HepG2 (cell line): ENCODE data around the gene NEAT1. TPM values are rescaled to one million over a fixed set of nuclear protein-coding genes. Genes with fewer than 3 reads are reported as not detected.

Experiments used
- CREB1 ChIP-seq, 2 experiments: fragments of 450-650 bp in 1 of 2; IDR thresholded peaks; 2 replicates each; pipeline ENCODE4 v1.6.1; 2016 to 2017; ENCODE audit warnings: control low read depth in 1 of 2, mild to moderate bottlenecking in 1 of 2, missing compliant biosample characterization in 1 of 2, missing genetic modification characterization in 1 of 2
- FOXP4 ChIP-seq: sonication (generic); formaldehyde crosslinking; IDR thresholded peaks from 2 replicates; pipeline ENCODE4 v1.4.0; 2020; ENCODE audit warnings: missing genetic modification reagents
- IKZF1 ChIP-seq: fragments of 450-650 bp; IDR thresholded peaks from 2 replicates; pipeline ENCODE4 v1.7.1; 2016
- JUN ChIP-seq: sonication (generic); formaldehyde crosslinking; IDR thresholded peaks from 2 replicates; pipeline ENCODE4 v1.4.0; 2020; ENCODE audit warnings: mild to moderate bottlenecking, missing genetic modification reagents
- NONO ChIP-seq, 2 experiments: fragments of 450-650 bp in 1 of 2; sonication (generic) in 1 of 2; formaldehyde crosslinking in 1 of 2; IDR thresholded peaks in 1 of 2; conservative IDR thresholded peaks in 1 of 2; 2 replicates each; pipeline versions ENCODE4 v1.6.1 to v1.8.0; 2017 to 2022; ENCODE audit warnings: mild to moderate bottlenecking in 1 of 2, missing genetic modification reagents in 1 of 2, moderate library complexity in 1 of 2
- SNAPC4 ChIP-seq: sonication (generic); formaldehyde crosslinking; IDR thresholded peaks from 2 replicates; pipeline ENCODE4 v1.4.0; 2020; ENCODE audit warnings: mild to moderate bottlenecking, missing genetic modification reagents
- XRCC5 ChIP-seq: fragments of 200-400 bp; formaldehyde crosslinking; optimal IDR thresholded peaks from 2 replicates; pipeline ENCODE3; 2017; ENCODE audit warnings: mild to moderate bottlenecking, low read length
- ZFX ChIP-seq: sonication (generic); formaldehyde crosslinking; IDR thresholded peaks from 2 replicates; pipeline ENCODE4 v1.4.0; 2020; ENCODE audit warnings: mild to moderate bottlenecking, low read depth, missing genetic modification reagents, moderate library complexity
- ZNF160 ChIP-seq: sonication (generic); formaldehyde crosslinking; IDR thresholded peaks from 2 replicates; pipeline ENCODE4 v1.8.0; 2022; ENCODE audit warnings: mild to moderate bottlenecking, inconsistent platforms, missing genetic modification reagents
- ZNF230 ChIP-seq: sonication (generic); formaldehyde crosslinking; IDR thresholded peaks from 2 replicates; pipeline ENCODE4 v1.4.0; 2020; ENCODE audit warnings: mild to moderate bottlenecking, missing genetic modification reagents
- ZNF281 ChIP-seq: sonication (generic); formaldehyde crosslinking; IDR thresholded peaks from 2 replicates; pipeline ENCODE4 v1.4.0; 2020; ENCODE audit warnings: missing genetic modification reagents, borderline replicate concordance
- ZNF3 ChIP-seq: IDR thresholded peaks from 2 replicates; pipeline ENCODE4 v1.7.0; 2017; ENCODE audit warnings: inconsistent platforms
- ZNF496 ChIP-seq: sonication (generic); formaldehyde crosslinking; IDR thresholded peaks from 2 replicates; pipeline ENCODE4 v1.8.1; 2023; ENCODE audit warnings: mild to moderate bottlenecking, moderate library complexity, missing genetic modification reagents; ENCODE audit not compliant: insufficient replicate concordance
- ZNF607 ChIP-seq: sonication (generic); formaldehyde crosslinking; IDR thresholded peaks from 2 replicates; pipeline ENCODE4 v1.5.1; 2020; ENCODE audit warnings: missing genetic modification reagents, mild to moderate bottlenecking, borderline replicate concordance
- ZNF775 ChIP-seq: sonication (generic); formaldehyde crosslinking; IDR thresholded peaks from 2 replicates; pipeline ENCODE4 v1.4.0; 2020; ENCODE audit warnings: missing genetic modification reagents, mild to moderate bottlenecking, moderate library complexity, borderline replicate concordance
- ZSCAN5A ChIP-seq: sonication (generic); formaldehyde crosslinking; IDR thresholded peaks from 2 replicates; pipeline ENCODE4 v1.8.0; 2022; ENCODE audit warnings: mild to moderate bottlenecking, missing genetic modification reagents, borderline replicate concordance
- polyA plus RNA-seq, 8 experiments: library from polyadenylated mRNA; depleted of rRNA in 3 of 8; stranded (reverse) in 7 of 8; unstranded in 1 of 8; fragments of >200 nt; fragmentation: Illumina TruSeq in 4 of 8; extraction: Trizol in 4 of 8; gene quantifications; 2 replicates each; pipeline versions ENCODE4 v1.2.1 to v1.2.3, GENCODE V29; 2011 to 2016; ENCODE audit warnings: low read depth in 4 of 8, missing spikeins in 1 of 8, mixed read lengths in 1 of 8; ENCODE audit not compliant: insufficient read depth in 1 of 8
- total RNA-seq, 5 experiments: library from RNA; depleted of rRNA; stranded (reverse); fragments of >200 nt; fragmentation: Illumina TruSeq; extraction: Trizol; gene quantifications; 2 replicates each; pipeline ENCODE4 v1.2.3, GENCODE V29; 2016; ENCODE audit warnings: low read depth in 1 of 5

Gene NEAT1
- total and polyA plus RNA-seq, 2 of the 13 experiments (the other 11 are each of a cell fraction or from before 2014, with no cell fraction given) = 20.5 to 41.2 TPM

DNA sequence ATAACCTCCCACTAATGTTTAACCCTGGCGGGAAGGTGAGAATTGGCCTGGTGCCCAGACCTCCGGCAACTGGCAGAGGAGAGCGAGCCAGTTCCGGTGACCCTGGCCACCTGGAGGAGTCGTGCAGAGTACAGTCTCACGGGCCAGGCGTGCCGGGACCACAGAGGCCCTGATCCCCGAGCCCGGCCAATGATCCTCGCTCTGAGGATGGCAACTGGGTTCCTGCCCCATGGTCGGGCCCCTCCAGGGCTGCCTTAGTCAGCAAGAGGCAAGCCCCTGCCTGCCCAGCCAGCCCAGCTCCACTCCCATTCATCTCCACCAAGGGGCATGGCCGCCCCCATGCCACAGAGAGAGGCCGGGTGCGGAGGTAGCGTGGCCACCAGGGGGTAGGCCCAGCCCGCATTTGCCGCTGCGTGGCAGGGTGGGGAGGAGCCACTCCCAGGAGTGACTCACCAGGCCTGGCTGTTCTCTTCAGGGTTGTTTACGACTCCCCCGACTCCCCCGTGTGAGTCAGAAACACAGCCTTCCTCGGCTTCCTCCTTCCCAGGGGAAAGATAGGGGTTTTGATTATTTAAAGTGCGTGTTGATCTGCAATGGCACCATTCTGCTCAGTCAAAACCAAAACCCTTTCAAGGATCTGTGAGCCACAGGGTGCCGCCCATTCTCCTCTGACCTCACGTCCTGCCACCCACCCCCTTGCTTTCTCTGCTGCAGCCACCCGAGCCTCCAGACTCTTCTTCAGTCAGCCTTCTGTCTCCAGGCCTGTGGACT, 40.4 kb upstream of the NEAT1 start, which contains the start of gene SLC25A45 (continued):
- TF ChIP-seq ZNF3 (CRISPR knock-in tag) (no peak), ZNF775 (CRISPR knock-in tag) (no peak; the same call in 1 of the 2 replicates), SNAPC4 (CRISPR knock-in tag) (no peak; the same call in 1 of the 2 replicates), ZNF160 (CRISPR knock-in tag) (0 out of 2 replicates have a peak, but pooled peaks have one; percentile 28), ZSCAN5A (CRISPR knock-in tag) (no peak; the same call in 1 of the 2 replicates), IKZF1 (no peak), NONO (IDR thresholded peaks at IDR 0.05) (no peak), NONO (CRISPR knock-in tag; conservative IDR thresholded peaks at IDR 0.05) (peak; percentile 92), XRCC5 (peak; percentile 71), ZNF496 (CRISPR knock-in tag) (no peak), CREB1 (IDR thresholded peaks at IDR 0.05) (peak; percentile 16; the same call in 1 of the 2 replicates), CREB1 (CRISPR knock-in tag; IDR thresholded peaks at IDR 0.05) (peak; percentile 70), ZFX (CRISPR knock-in tag) (peak; percentile 96), ZNF281 (no peak), ZNF607 (peak; percentile 48; the same call in 1 of the 2 replicates), JUN (CRISPR knock-in tag) (no peak; the same call in 1 of the 2 replicates), ZNF230 (CRISPR knock-in tag) (0 out of 2 replicates have a peak, but pooled peaks have one; percentile 85), FOXP4 (CRISPR knock-in tag) (peak; percentile 78)
